Omental fat pad (tissue), 4 donors: ENCODE data around the gene HMOX2. TPM values are rescaled to one million over a fixed set of nuclear protein-coding genes. Genes with fewer than 3 reads are reported as not detected.

ENCODE experiments used
- ATAC-seq: fragments of 150-250 bp; one replicate; pipeline ENCODE4 v1.9.1; 2016; ENCODE audit warnings: mild to moderate bottlenecking, moderate library complexity; ENCODE audit not compliant: low FRiP score
- DNase-seq: peaks from one replicate; pipeline ENCODE4 v3.0.0-alpha.2; 2019; ENCODE audit warnings: low spot score
- CTCF ChIP-seq, 3 donors: fragments of 450-650 bp; IDR thresholded peaks; one replicate each; pipeline ENCODE4 v1.5.1; 2016 to 2017; ENCODE audit warnings: antibody characterized with exemption in 3 of 3, mild to moderate bottlenecking in 3 of 3, moderate library complexity in 2 of 3
- total RNA-seq, 4 donors: library from RNA; depleted of rRNA; stranded (reverse); fragments of >200 nt; gene quantifications; one replicate each; pipeline ENCODE4 v1.1.0, GENCODE V29; 2016

The HMOX2 gene
- total RNA-seq, 4 donors from 2014 or later = 82.8 to 105 (median 96.5) TPM

- DNase-seq (no peak), ATAC-seq (peak; percentile 31)
- TF ChIP-seq CTCF (IDR thresholded peaks at IDR 0.05) = no peak
Observed at GRCh38 chr16:4501071-4501478, 24.9 kb downstream of the HMOX2 start.

GRCh38 chr16:4505356-4506147, 29.4 kb downstream of the HMOX2 start:
- no peak for TF ChIP-seq CTCF (IDR thresholded peaks at IDR 0.05)
- no peak for ATAC-seq
- DNase-seq = no peak

- peak; percentile 25 for ATAC-seq
- DNase-seq = no peak
Observed at GRCh38 chr16:4506450-4506849, 30.3 kb downstream of the HMOX2 start.

GRCh38 chr16:4507588-4508345, 31.6 kb downstream of the HMOX2 start:
- TF ChIP-seq CTCF (IDR thresholded peaks at IDR 0.05) = no peak
- DNase-seq (no peak), ATAC-seq (no peak)

More at GRCh38 chr16:4506450-4506849, 30.3 kb downstream of the HMOX2 start:
- TF ChIP-seq CTCF (IDR thresholded peaks at IDR 0.05) = peak in 1 of 3 donors; percentile 53

- no peak for DNase-seq
- TF ChIP-seq CTCF (IDR thresholded peaks at IDR 0.05) = no peak
- ATAC-seq = no peak
Observed at GRCh38 chr16:4508806-4509205, 32.6 kb downstream of the HMOX2 start.

- TF ChIP-seq CTCF (IDR thresholded peaks at IDR 0.05) = no peak
- DNase-seq (no peak), ATAC-seq (no peak)
Observed at GRCh38 chr16:4509420-4509819, 33.2 kb downstream of the HMOX2 start.
